Activated naive CD4-positive, alpha-beta T cell treated with anti-CD3 and anti-CD28 coated beads for 36 hours (primary cell): ENCODE results near the gene FSTL1. TPM values are rescaled to one million over a fixed set of nuclear protein-coding genes. Genes with fewer than 3 reads are reported as not detected.

Source experiments
- CTCF ChIA-PET: fragments of 350-600 bp; sonication (Branson Sonifier 250); formaldehyde crosslinking; loops from one replicate; lab custom pipeline; 2021; ENCODE audit warnings: antibody characterized with exemption; lab: Charles Lee
- DNase-seq: peaks from one replicate; pipeline ENCODE4 v3.0.0-alpha.2; 2020
- H3K27ac Mint-ChIP-seq: one replicate; pipeline ENCODE4 v1.8.0; 2021; ENCODE audit warnings: mild to moderate bottlenecking, mixed read lengths
- H3K27me3 Mint-ChIP-seq: one replicate; pipeline ENCODE4 v1.8.0; 2021; ENCODE audit warnings: low read depth, mixed read lengths
- H3K36me3 Mint-ChIP-seq: one replicate; pipeline ENCODE4 v1.8.0; 2021; ENCODE audit warnings: low read depth, mixed read lengths
- H3K4me1 Mint-ChIP-seq: one replicate; pipeline ENCODE4 v1.8.0; 2021; ENCODE audit warnings: low read depth, mixed read lengths
- H3K4me3 Mint-ChIP-seq: one replicate; pipeline ENCODE4 v1.8.0; 2021; ENCODE audit warnings: mild to moderate bottlenecking, moderate library complexity, mixed read lengths
- H3K9me3 Mint-ChIP-seq: one replicate; pipeline ENCODE4 v1.8.0; 2021; ENCODE audit warnings: mixed read lengths
- intact Hi-C: fragments of 100-400 bp; cut with micrococcal nuclease; formaldehyde crosslinking; loops from one replicate; pipeline ENCODE4 v1.15.1; 2023
- total RNA-seq, 2 experiments: library from RNA; stranded (reverse); gene quantifications; one replicate each; pipeline ENCODE4 v1.2.3, GENCODE V29; 2021

Gene FSTL1
- total RNA-seq, 2 experiments from 2014 or later: 0.40 TPM; not detected in 1

GRCh38 chr3:120433662-120434331, 17.0 kb downstream of the FSTL1 start:
- CTCF ChIA-PET: interaction anchor here (0.6 kb wide), 1 partner anchor 189 kb away, joined by 3 read pairs; no protein-coding TSS in a partner anchor
- H3K27ac Mint-ChIP-seq: no peak overlapping the region
- H3K36me3 Mint-ChIP-seq: no peaks in the 10 kb centered on the region

GRCh38 chr3:120432150-120432860, 18.5 kb downstream of the FSTL1 start:
- no peaks in the 10 kb centered on the region for H3K4me1 Mint-ChIP-seq
- CTCF ChIA-PET: interaction anchor here (0.9 kb wide), 1 partner anchor 15 kb away, joined by 3 read pairs; no protein-coding TSS in a partner anchor

More at GRCh38 chr3:120433662-120434331, 17.0 kb downstream of the FSTL1 start:
- Mint-ChIP-seq H3K4me1 (no peaks in the 10 kb centered on the region), H3K27me3 (no peaks in the 10 kb centered on the region), H3K4me3 (no peak overlapping the region), H3K9me3 (no peaks in the 10 kb centered on the region)
- intact Hi-C loops: no loop called here
- no peak for DNase-seq

GRCh38 chr3:120429921-120430361, 20.9 kb downstream of the FSTL1 start:
- intact Hi-C loops: no loop called here
- H3K27me3 Mint-ChIP-seq: peaks cover 3% of the 10 kb centered on the region
- no peak for DNase-seq
- no peak overlapping the region for H3K27ac Mint-ChIP-seq
- CTCF ChIA-PET: interaction anchor here (0.6 kb wide), 1 partner anchor 569 kb away, joined by 3 read pairs; no protein-coding TSS in a partner anchor
- no peaks in the 10 kb centered on the region for H3K4me1 Mint-ChIP-seq
- H3K36me3 Mint-ChIP-seq: no peaks in the 10 kb centered on the region
- no peaks in the 10 kb centered on the region for H3K9me3 Mint-ChIP-seq
- H3K4me3 Mint-ChIP-seq: no peak overlapping the region

More at GRCh38 chr3:120432150-120432860, 18.5 kb downstream of the FSTL1 start:
- Mint-ChIP-seq H3K27me3 (no peaks in the 10 kb centered on the region), H3K9me3 (no peaks in the 10 kb centered on the region), H3K4me3 (no peak overlapping the region), H3K36me3 (no peaks in the 10 kb centered on the region), H3K27ac (no peak overlapping the region)
- no peak for DNase-seq
- intact Hi-C loops: no loop called here

GRCh38 chr3:120428924-120429323, 21.9 kb downstream of the FSTL1 start:
- H3K4me3 Mint-ChIP-seq: no peak overlapping the region
- H3K36me3 Mint-ChIP-seq: no peaks in the 10 kb centered on the region
- no peaks in the 10 kb centered on the region for H3K4me1 Mint-ChIP-seq
- DNase-seq: no peak
- H3K27me3 Mint-ChIP-seq: peaks cover 5% of the 10 kb centered on the region
- no peaks in the 10 kb centered on the region for H3K9me3 Mint-ChIP-seq
- CTCF ChIA-PET: no interaction called here
- intact Hi-C loops: no loop called here
- no peak overlapping the region for H3K27ac Mint-ChIP-seq

- H3K27me3 Mint-ChIP-seq: peaks cover 5% of the 10 kb centered on the region
- intact Hi-C loops: no loop called here
- DNase-seq: no peak
- H3K27ac Mint-ChIP-seq: no peak overlapping the region
- no peaks in the 10 kb centered on the region for H3K36me3 Mint-ChIP-seq
- no peaks in the 10 kb centered on the region for H3K9me3 Mint-ChIP-seq
- CTCF ChIA-PET: interaction anchor here (0.7 kb wide), 1 partner anchor 10 kb away, joined by 3 read pairs; no protein-coding TSS in a partner anchor
- no peak overlapping the region for H3K4me3 Mint-ChIP-seq
- H3K4me1 Mint-ChIP-seq: no peaks in the 10 kb centered on the region
These were observed 23.6 kb downstream of the FSTL1 start for GRCh38 chr3:120427201-120427600.

- Mint-ChIP-seq H3K36me3 (no peaks in the 10 kb centered on the region), H3K9me3 (no peaks in the 10 kb centered on the region), H3K4me3 (no peak overlapping the region), H3K27me3 (peaks cover 5% of the 10 kb centered on the region), H3K4me1 (no peaks in the 10 kb centered on the region), H3K27ac (no peak overlapping the region)
- DNase-seq: no peak
- CTCF ChIA-PET: interaction anchor here (1.6 kb wide), 1 partner anchor 9 kb away, joined by 11 read pairs; no protein-coding TSS in a partner anchor
- intact Hi-C loops: no loop called here
These were observed 25.1 kb downstream of the FSTL1 start for GRCh38 chr3:120425572-120426250.

- DNase-seq: no peak
- Mint-ChIP-seq H3K27ac (no peak overlapping the region), H3K4me1 (no peaks in the 10 kb centered on the region), H3K9me3 (no peaks in the 10 kb centered on the region), H3K4me3 (no peak overlapping the region), H3K27me3 (peaks cover 5% of the 10 kb centered on the region), H3K36me3 (no peaks in the 10 kb centered on the region)
- CTCF ChIA-PET: interaction anchor here (1.5 to 1.6 kb wide), 2 partner anchors 8 to 182 kb away, joined by 4 to 11 read pairs; no protein-coding TSS in a partner anchor
- intact Hi-C loops: no loop called here
These were observed 25.7 kb downstream of the FSTL1 start for GRCh38 chr3:120424976-120425570.

- intact Hi-C loops: no loop called here
- CTCF ChIA-PET: interaction anchor here (1.5 kb wide), 1 partner anchor 181 kb away, joined by 4 read pairs; no protein-coding TSS in a partner anchor
- Mint-ChIP-seq H3K36me3 (no peaks in the 10 kb centered on the region), H3K4me1 (no peaks in the 10 kb centered on the region), H3K4me3 (no peak overlapping the region), H3K9me3 (no peaks in the 10 kb centered on the region), H3K27me3 (peaks cover 5% of the 10 kb centered on the region), H3K27ac (no peak overlapping the region)
- DNase-seq: no peak
These were observed 26.3 kb downstream of the FSTL1 start for GRCh38 chr3:120424506-120424905.

GRCh38 chr3:120423432-120423831, 27.4 kb downstream of the FSTL1 start:
- Mint-ChIP-seq H3K27me3 (peaks cover 5% of the 10 kb centered on the region), H3K36me3 (no peaks in the 10 kb centered on the region), H3K4me3 (no peak overlapping the region), H3K4me1 (peaks cover under 1% of the 10 kb centered on the region), H3K27ac (no peak overlapping the region), H3K9me3 (no peaks in the 10 kb centered on the region)
- CTCF ChIA-PET: interaction anchor here (0.7 to 2.5 kb wide), 4 partner anchors 40 to 180 kb away, joined by 3 to 6 read pairs (median 4); no protein-coding TSS in a partner anchor
- intact Hi-C loops: no loop called here
- DNase-seq: no peak

- DNase-seq: no peak
- peaks cover 6% of the 10 kb centered on the region for H3K4me1 Mint-ChIP-seq
- H3K9me3 Mint-ChIP-seq: no peaks in the 10 kb centered on the region
- no peaks in the 10 kb centered on the region for H3K36me3 Mint-ChIP-seq
- H3K4me3 Mint-ChIP-seq: no peak overlapping the region
- H3K27me3 Mint-ChIP-seq: peaks cover 5% of the 10 kb centered on the region
- intact Hi-C loops: no loop called here
- CTCF ChIA-PET: interaction anchor here (0.8 to 2.9 kb wide), 5 partner anchors 12 to 178 kb away, joined by 3 to 18 read pairs (median 6); no protein-coding TSS in a partner anchor
- H3K27ac Mint-ChIP-seq: no peak overlapping the region
These were observed 28.9 kb downstream of the FSTL1 start for GRCh38 chr3:120421926-120422325.

GRCh38 chr3:120420928-120421551, 29.8 kb downstream of the FSTL1 start:
- intact Hi-C loops: no loop called here

More at GRCh38 chr3:120420928-120421551, 29.8 kb downstream of the FSTL1 start:
- H3K4me1 Mint-ChIP-seq: peaks cover 8% of the 10 kb centered on the region
- no peak overlapping the region for H3K4me3 Mint-ChIP-seq
- no peak for DNase-seq
- H3K36me3 Mint-ChIP-seq: no peaks in the 10 kb centered on the region
- H3K27me3 Mint-ChIP-seq: peaks cover 2% of the 10 kb centered on the region
- no peak overlapping the region for H3K27ac Mint-ChIP-seq
- H3K9me3 Mint-ChIP-seq: no peaks in the 10 kb centered on the region
- CTCF ChIA-PET: interaction anchor here (0.7 to 2.9 kb wide), 5 partner anchors 11 to 257 kb away, joined by 3 to 18 read pairs (median 3); no protein-coding TSS in a partner anchor
